Measurements from ENCODE around the gene ATP5F1E. TPM values are rescaled to one million over a fixed set of nuclear protein-coding genes. Genes with fewer than 3 reads are reported as not detected.

ATP5F1E gene
- total and polyA plus RNA-seq, 2 donors (not counting 3 experiments of a cell fraction or from before 2014, with no cell fraction given) = 29.0 to 107 TPM

GRCh38 chr20:59075934-59076508 is 43.9 kb upstream of the ATP5F1E start:
- Histone ChIP-seq H2AFZ (ENCODE audit: low read depth, low read length) (no peak overlapping the region), H3K9me3 (replicated peaks; ENCODE audit: control insufficient read depth, insufficient read depth, low read length) (no peaks in the 10 kb centered on the region), H3K79me2 (ENCODE audit: control insufficient read depth, insufficient read depth, low read length) (no peaks in the 10 kb centered on the region), H3K27ac (ENCODE audit: insufficient read depth, low read depth, low read length) (no peak overlapping the region), H3K4me1 (ENCODE audit: control insufficient read depth, extremely low read depth, insufficient read depth, low read length) (no peaks in the 10 kb centered on the region), H3K4me2 (ENCODE audit: insufficient read depth, low read length) (no peak overlapping the region), H4K20me1 (replicated peaks; ENCODE audit: control insufficient read depth, extremely low read depth, insufficient read depth, low read length) (no peaks in the 10 kb centered on the region), H3K4me3 (replicated peaks in 1 of 3; ENCODE audit: insufficient read depth in 1 of 3, low read depth in 1 of 3, low read length in 3 of 3) (no peak overlapping the region), H3K36me3 (ENCODE audit: control insufficient read depth in 2 of 2, extremely low read depth in 1 of 2, insufficient read depth in 2 of 2, low read length in 2 of 2) (no peaks in the 10 kb centered on the region), H3K27me3 (ENCODE audit: control insufficient read depth in 2 of 2, insufficient read depth in 2 of 2, low read length in 2 of 2) (peaks cover 7 to 15% of the 10 kb centered on the region in 2 experiments), H3K9me1 (replicated peaks; ENCODE audit: control insufficient read depth, extremely low read depth, insufficient read depth, low read length) (no peaks in the 10 kb centered on the region), H3K9ac (replicated peaks; ENCODE audit: extremely low read depth, insufficient read depth, low read length) (no peak overlapping the region)
- no TSS peak for BruUV-seq (replicated peaks)
- TF ChIP-seq MYC (IDR thresholded peaks at IDR 0.05; ENCODE audit: low read depth, low read length) = no peak
- FAIRE-seq (no peak), DNase-seq (ENCODE audit: low read depth, low spot score) (no peak)
- ChIA-PET CTCF (interaction anchor here (0.6 to 1.2 kb wide), 2 partner anchors 12 to 213 kb away, joined by 4 to 6 read pairs; no protein-coding TSS in a partner anchor), POLR2A (no interaction called here)
- dilution Hi-C loops (cut with MboI; ENCODE audit: extremely low pct_ligation_motif_present, low sequenced_read_pairs) = no loop called here
- intact Hi-C loops (cut with micrococcal nuclease) = no loop called here

GRCh38 chr20:59074456-59074855 is 42.3 kb upstream of the ATP5F1E start:
- Histone ChIP-seq H3K4me1 (ENCODE audit: control insufficient read depth, extremely low read depth, insufficient read depth, low read length) (no peaks in the 10 kb centered on the region), H3K9ac (replicated peaks; ENCODE audit: extremely low read depth, insufficient read depth, low read length) (no peak overlapping the region), H3K9me1 (replicated peaks; ENCODE audit: control insufficient read depth, extremely low read depth, insufficient read depth, low read length) (no peaks in the 10 kb centered on the region), H2AFZ (ENCODE audit: low read depth, low read length) (no peak overlapping the region), H3K79me2 (ENCODE audit: control insufficient read depth, insufficient read depth, low read length) (no peaks in the 10 kb centered on the region), H3K36me3 (ENCODE audit: control insufficient read depth in 2 of 2, extremely low read depth in 1 of 2, insufficient read depth in 2 of 2, low read length in 2 of 2) (no peaks in the 10 kb centered on the region), H3K4me3 (replicated peaks in 1 of 3; ENCODE audit: insufficient read depth in 1 of 3, low read depth in 1 of 3, low read length in 3 of 3) (no peak overlapping the region), H4K20me1 (replicated peaks; ENCODE audit: control insufficient read depth, extremely low read depth, insufficient read depth, low read length) (no peaks in the 10 kb centered on the region), H3K27me3 (ENCODE audit: control insufficient read depth in 2 of 2, insufficient read depth in 2 of 2, low read length in 2 of 2) (peaks cover 9 to 19% of the 10 kb centered on the region in 2 experiments), H3K27ac (ENCODE audit: insufficient read depth, low read depth, low read length) (no peak overlapping the region), H3K9me3 (replicated peaks; ENCODE audit: control insufficient read depth, insufficient read depth, low read length) (no peaks in the 10 kb centered on the region), H3K4me2 (ENCODE audit: insufficient read depth, low read length) (no peak overlapping the region)
- TF ChIP-seq FOS (IDR thresholded peaks at IDR 0.05; ENCODE audit: borderline replicate concordance, insufficient read depth, low read length) (peak; percentile 21), CTCF (IDR thresholded peaks at IDR 0.05; ENCODE audit: extremely low read depth in 1 of 2, insufficient read depth in 1 of 2, low read depth in 1 of 2, low read length in 2 of 2) (no peak)
- FAIRE-seq = no peak
- CTCF ChIA-PET = no interaction called here
- no peak for DNase-seq (ENCODE audit: low read depth, low spot score)
- intact Hi-C loops (cut with micrococcal nuclease) (no loop called here), dilution Hi-C loops (cut with MboI; ENCODE audit: extremely low pct_ligation_motif_present, low sequenced_read_pairs) (no loop called here)
- POLR2A ChIA-PET = no interaction called here
- no TSS peak for BruUV-seq (replicated peaks)

Measured in endothelial cell of umbilical vein (primary cell).